ENCODE measurements around the gene ZNF14. TPM values are rescaled to one million over a fixed set of nuclear protein-coding genes. Genes with fewer than 3 reads are reported as not detected.

ZNF14 gene
- total and polyA plus RNA-seq, 10 of the 15 experiments (the other 5 are each of a cell fraction or from before 2014, with no cell fraction given): 2.5 to 7.2 (median 4.6) TPM

GRCh38 chr19:19778666-19779065 lies 45.8 kb upstream of the ZNF14 start:
- 69% methylated on average over 2 of the region's 2 CpGs for WGBS (ENCODE audit: insufficient coverage, insufficient replicate concordance, low lambda C conversion rate, missing lambda C conversion rate)
- TF ChIP-seq MYC (IDR thresholded peaks at IDR 0.05; ENCODE audit: insufficient read depth, insufficient read length, insufficient replicate concordance, low read length, severe bottlenecking): no peak
- no peak for TF ChIP-seq SMAD5 (IDR thresholded peaks at IDR 0.05; ENCODE audit: low read depth)
- TF ChIP-seq, protein P1, sequence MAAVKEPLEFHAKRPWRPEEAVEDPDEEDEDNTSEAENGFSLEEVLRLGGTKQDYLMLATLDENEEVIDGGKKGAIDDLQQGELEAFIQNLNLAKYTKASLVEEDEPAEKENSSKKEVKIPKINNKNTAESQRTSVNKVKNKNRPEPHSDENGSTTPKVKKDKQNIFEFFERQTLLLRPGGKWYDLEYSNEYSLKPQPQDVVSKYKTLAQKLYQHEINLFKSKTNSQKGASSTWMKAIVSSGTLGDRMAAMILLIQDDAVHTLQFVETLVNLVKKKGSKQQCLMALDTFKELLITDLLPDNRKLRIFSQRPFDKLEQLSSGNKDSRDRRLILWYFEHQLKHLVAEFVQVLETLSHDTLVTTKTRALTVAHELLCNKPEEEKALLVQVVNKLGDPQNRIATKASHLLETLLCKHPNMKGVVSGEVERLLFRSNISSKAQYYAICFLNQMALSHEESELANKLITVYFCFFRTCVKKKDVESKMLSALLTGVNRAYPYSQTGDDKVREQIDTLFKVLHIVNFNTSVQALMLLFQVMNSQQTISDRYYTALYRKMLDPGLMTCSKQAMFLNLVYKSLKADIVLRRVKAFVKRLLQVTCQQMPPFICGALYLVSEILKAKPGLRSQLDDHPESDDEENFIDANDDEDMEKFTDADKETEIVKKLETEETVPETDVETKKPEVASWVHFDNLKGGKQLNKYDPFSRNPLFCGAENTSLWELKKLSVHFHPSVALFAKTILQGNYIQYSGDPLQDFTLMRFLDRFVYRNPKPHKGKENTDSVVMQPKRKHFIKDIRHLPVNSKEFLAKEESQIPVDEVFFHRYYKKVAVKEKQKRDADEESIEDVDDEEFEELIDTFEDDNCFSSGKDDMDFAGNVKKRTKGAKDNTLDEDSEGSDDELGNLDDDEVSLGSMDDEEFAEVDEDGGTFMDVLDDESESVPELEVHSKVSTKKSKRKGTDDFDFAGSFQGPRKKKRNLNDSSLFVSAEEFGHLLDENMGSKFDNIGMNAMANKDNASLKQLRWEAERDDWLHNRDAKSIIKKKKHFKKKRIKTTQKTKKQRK (IDR thresholded peaks at IDR 0.05; ENCODE audit: low read depth, low read length): no peak
- TF ChIP-seq, protein P2, sequence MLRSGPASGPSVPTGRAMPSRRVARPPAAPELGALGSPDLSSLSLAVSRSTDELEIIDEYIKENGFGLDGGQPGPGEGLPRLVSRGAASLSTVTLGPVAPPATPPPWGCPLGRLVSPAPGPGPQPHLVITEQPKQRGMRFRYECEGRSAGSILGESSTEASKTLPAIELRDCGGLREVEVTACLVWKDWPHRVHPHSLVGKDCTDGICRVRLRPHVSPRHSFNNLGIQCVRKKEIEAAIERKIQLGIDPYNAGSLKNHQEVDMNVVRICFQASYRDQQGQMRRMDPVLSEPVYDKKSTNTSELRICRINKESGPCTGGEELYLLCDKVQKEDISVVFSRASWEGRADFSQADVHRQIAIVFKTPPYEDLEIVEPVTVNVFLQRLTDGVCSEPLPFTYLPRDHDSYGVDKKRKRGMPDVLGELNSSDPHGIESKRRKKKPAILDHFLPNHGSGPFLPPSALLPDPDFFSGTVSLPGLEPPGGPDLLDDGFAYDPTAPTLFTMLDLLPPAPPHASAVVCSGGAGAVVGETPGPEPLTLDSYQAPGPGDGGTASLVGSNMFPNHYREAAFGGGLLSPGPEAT (IDR thresholded peaks at IDR 0.05; ENCODE audit: low read depth): no peak
- TF ChIP-seq SMARCA5 (IDR thresholded peaks at IDR 0.05): no peak
- no peak for TF ChIP-seq SIN3A (IDR thresholded peaks at IDR 0.05; ENCODE audit: low read depth, low read length)
- TF ChIP-seq CBX5 (IDR thresholded peaks at IDR 0.05; ENCODE audit: low read depth): no peak
- no peak for TF ChIP-seq SIX5 (IDR thresholded peaks at IDR 0.05; ENCODE audit: low read depth, low read length, severe bottlenecking)
- TF ChIP-seq PBX3 (IDR thresholded peaks at IDR 0.05; ENCODE audit: insufficient replicate concordance, low read depth, low read length): no peak
- no peak for TF ChIP-seq BACH1 (IDR thresholded peaks at IDR 0.05; ENCODE audit: borderline replicate concordance)
- TF ChIP-seq, protein P3, sequence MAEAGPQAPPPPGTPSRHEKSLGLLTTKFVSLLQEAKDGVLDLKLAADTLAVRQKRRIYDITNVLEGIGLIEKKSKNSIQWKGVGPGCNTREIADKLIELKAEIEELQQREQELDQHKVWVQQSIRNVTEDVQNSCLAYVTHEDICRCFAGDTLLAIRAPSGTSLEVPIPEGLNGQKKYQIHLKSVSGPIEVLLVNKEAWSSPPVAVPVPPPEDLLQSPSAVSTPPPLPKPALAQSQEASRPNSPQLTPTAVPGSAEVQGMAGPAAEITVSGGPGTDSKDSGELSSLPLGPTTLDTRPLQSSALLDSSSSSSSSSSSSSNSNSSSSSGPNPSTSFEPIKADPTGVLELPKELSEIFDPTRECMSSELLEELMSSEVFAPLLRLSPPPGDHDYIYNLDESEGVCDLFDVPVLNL (IDR thresholded peaks at IDR 0.05; ENCODE audit: low read depth, low read length): no peak
- TF ChIP-seq ZZZ3 (IDR thresholded peaks at IDR 0.05; ENCODE audit: control insufficient read depth, insufficient read length, low read depth): no peak
- no peak for TF ChIP-seq MEF2A (IDR thresholded peaks at IDR 0.05; ENCODE audit: insufficient read depth, low read depth, low read length)
- no peak for TF ChIP-seq RELA (IDR thresholded peaks at IDR 0.05; ENCODE audit: borderline replicate concordance, partially characterized antibody)
- TF ChIP-seq RCOR1 (conservative IDR thresholded peaks at IDR 0.05; ENCODE audit: low read depth, low read length): no peak
- TF ChIP-seq IRF4 (IDR thresholded peaks at IDR 0.05; ENCODE audit: low read depth, low read length): no peak
- Histone ChIP-seq H3K79me2 (ENCODE audit: control insufficient read depth, insufficient read depth, low read length) (peaks cover 3% of the 10 kb centered on the region), H3K27ac (ENCODE audit: control insufficient read depth, insufficient read depth) (no peak overlapping the region), H3K4me1 (ENCODE audit: control insufficient read depth, insufficient read depth, low read length) (no peaks in the 10 kb centered on the region), H2AFZ (ENCODE audit: control insufficient read depth, low read depth, low read length) (no peak overlapping the region), H3K9me3 (replicated peaks; ENCODE audit: control insufficient read depth, insufficient read depth, low read length) (peaks cover 16% of the 10 kb centered on the region), H3K27me3 (replicated peaks in 1 of 2; ENCODE audit: control insufficient read depth in 2 of 2, insufficient read depth in 2 of 2, low read length in 1 of 2) (no peaks in the 10 kb centered on the region), H3K4me3 (no peak overlapping the region), H3K4me2 (ENCODE audit: control insufficient read depth, insufficient read depth) (no peak overlapping the region), H3K36me3 (ENCODE audit: control insufficient read depth in 2 of 2, insufficient read depth in 2 of 2, low read length in 1 of 2) (peaks cover 0 to 5% of the 10 kb centered on the region in 2 experiments; a peak in 1 of 4 replicates), H3K9ac (ENCODE audit: control insufficient read depth, insufficient read depth, low read length) (no peak overlapping the region), H4K20me1 (ENCODE audit: control insufficient read depth, insufficient read depth) (no peaks in the 10 kb centered on the region)
- in situ Hi-C loops (cut with MboI): loop anchor here (5.0 to 10.0 kb wide), 2 partner anchors 111 to 254 kb away; partner anchors contain the start of genes YJEFN3 and ZNF101
- CTCF ChIA-PET: no interaction called here
- RAD21 ChIA-PET (ENCODE audit: unreplicated experiment): interaction anchor here (0.5 kb wide), 1 partner anchor 1964 kb away, joined by 4 read pairs; no protein-coding TSS in a partner anchor
- DNase-seq (ENCODE audit: low read depth, low spot score): no peak
- intact Hi-C loops (cut with micrococcal nuclease; ENCODE audit: unreplicated experiment): no loop called here
- POLR2A ChIA-PET: interaction anchor here (0.6 to 0.8 kb wide), 2 partner anchors 117 to 125 kb away, joined by 3 to 4 read pairs; no protein-coding TSS in a partner anchor
- SMC1A ChIA-PET (ENCODE audit: uncharacterized antibody, unreplicated experiment): interaction anchor here (1.1 to 1.3 kb wide), 2 partner anchors 43 to 117 kb away, joined by 3 to 6 read pairs; partner anchors contain the start of gene ZNF506
- ATAC-seq: no peak
- FAIRE-seq: no peak
- BruUV-seq (replicated peaks): no TSS peak

Measured in GM12878 (cell line).